ENCODE measurements around the gene OR8A1. TPM values are rescaled to one million over a fixed set of nuclear protein-coding genes. Genes with fewer than 3 reads are reported as not detected.
A peak's percentile ranks its signal among the peaks of the same experiment; 100 is the strongest.

OR8A1 gene
- total RNA-seq, 1 donor from 2014 or later, result not detected

- Histone ChIP-seq H3K4me3 (ENCODE audit: low read depth, low read length) (no peak overlapping the region), H3K27me3 (ENCODE audit: control insufficient read depth, insufficient read depth, low read length) (no peaks in the 10 kb centered on the region), H3K36me3 (ENCODE audit: control insufficient read depth, insufficient read depth, low read length) (no peaks in the 10 kb centered on the region)
- no peak for FAIRE-seq
- no peak for TF ChIP-seq CTCF (IDR thresholded peaks at IDR 0.05; ENCODE audit: insufficient read depth, low read length, severe bottlenecking)
- DNase-seq (ENCODE audit: low read depth), result no peak
Measured at GRCh38 chr11:124551987-124552386, 17.8 kb upstream of the OR8A1 start.

- no peak overlapping the region for H3K4me3 ChIP-seq (ENCODE audit: low read depth, low read length)
- H3K36me3 ChIP-seq (ENCODE audit: control insufficient read depth, insufficient read depth, low read length), result no peaks in the 10 kb centered on the region
- no peak for TF ChIP-seq CTCF (IDR thresholded peaks at IDR 0.05; ENCODE audit: insufficient read depth, low read length, severe bottlenecking)
- FAIRE-seq (no peak), DNase-seq (ENCODE audit: low read depth) (no peak)
- H3K27me3 ChIP-seq (ENCODE audit: control insufficient read depth, insufficient read depth, low read length), result no peaks in the 10 kb centered on the region
Measured at GRCh38 chr11:124556828-124557227, 13.0 kb upstream of the OR8A1 start.

- Histone ChIP-seq H3K27me3 (ENCODE audit: control insufficient read depth, insufficient read depth, low read length) (no peaks in the 10 kb centered on the region), H3K4me3 (ENCODE audit: low read depth, low read length) (no peak overlapping the region), H3K36me3 (ENCODE audit: control insufficient read depth, insufficient read depth, low read length) (no peaks in the 10 kb centered on the region)
- TF ChIP-seq CTCF (IDR thresholded peaks at IDR 0.05; ENCODE audit: insufficient read depth, low read length, severe bottlenecking), result no peak
- FAIRE-seq (peak; percentile 90), DNase-seq (ENCODE audit: low read depth) (no peak)
Measured at GRCh38 chr11:124570160-124570559, 363 bp downstream of the OR8A1 start.

- FAIRE-seq (peak; percentile 13), DNase-seq (ENCODE audit: low read depth) (no peak)
- TF ChIP-seq CTCF (IDR thresholded peaks at IDR 0.05; ENCODE audit: insufficient read depth, low read length, severe bottlenecking), result no peak
- Histone ChIP-seq H3K4me3 (ENCODE audit: low read depth, low read length) (no peak overlapping the region), H3K27me3 (ENCODE audit: control insufficient read depth, insufficient read depth, low read length) (no peaks in the 10 kb centered on the region), H3K36me3 (ENCODE audit: control insufficient read depth, insufficient read depth, low read length) (no peaks in the 10 kb centered on the region)
Measured at GRCh38 chr11:124577716-124578427, 8.1 kb downstream of the OR8A1 start.

- Histone ChIP-seq H3K4me3 (ENCODE audit: low read depth, low read length) (no peak overlapping the region), H3K27me3 (ENCODE audit: control insufficient read depth, insufficient read depth, low read length) (no peaks in the 10 kb centered on the region), H3K36me3 (ENCODE audit: control insufficient read depth, insufficient read depth, low read length) (no peaks in the 10 kb centered on the region)
- no peak for FAIRE-seq
- DNase-seq (ENCODE audit: low read depth), result no peak
- no peak for TF ChIP-seq CTCF (IDR thresholded peaks at IDR 0.05; ENCODE audit: insufficient read depth, low read length, severe bottlenecking)
Measured at GRCh38 chr11:124578761-124579160, 9.0 kb downstream of the OR8A1 start.

- no peak for TF ChIP-seq CTCF (IDR thresholded peaks at IDR 0.05; ENCODE audit: insufficient read depth, low read length, severe bottlenecking)
Measured at GRCh38 chr11:124581817-124582216, 12.0 kb downstream of the OR8A1 start.

More at GRCh38 chr11:124581817-124582216, 12.0 kb downstream of the OR8A1 start:
- Histone ChIP-seq H3K4me3 (ENCODE audit: low read depth, low read length) (no peak overlapping the region), H3K27me3 (ENCODE audit: control insufficient read depth, insufficient read depth, low read length) (no peaks in the 10 kb centered on the region), H3K36me3 (ENCODE audit: control insufficient read depth, insufficient read depth, low read length) (no peaks in the 10 kb centered on the region)
- no peak for DNase-seq (ENCODE audit: low read depth)
- FAIRE-seq, result no peak
